ENCODE results near the gene ATP2B2.

Gene ATP2B2

DNA sequence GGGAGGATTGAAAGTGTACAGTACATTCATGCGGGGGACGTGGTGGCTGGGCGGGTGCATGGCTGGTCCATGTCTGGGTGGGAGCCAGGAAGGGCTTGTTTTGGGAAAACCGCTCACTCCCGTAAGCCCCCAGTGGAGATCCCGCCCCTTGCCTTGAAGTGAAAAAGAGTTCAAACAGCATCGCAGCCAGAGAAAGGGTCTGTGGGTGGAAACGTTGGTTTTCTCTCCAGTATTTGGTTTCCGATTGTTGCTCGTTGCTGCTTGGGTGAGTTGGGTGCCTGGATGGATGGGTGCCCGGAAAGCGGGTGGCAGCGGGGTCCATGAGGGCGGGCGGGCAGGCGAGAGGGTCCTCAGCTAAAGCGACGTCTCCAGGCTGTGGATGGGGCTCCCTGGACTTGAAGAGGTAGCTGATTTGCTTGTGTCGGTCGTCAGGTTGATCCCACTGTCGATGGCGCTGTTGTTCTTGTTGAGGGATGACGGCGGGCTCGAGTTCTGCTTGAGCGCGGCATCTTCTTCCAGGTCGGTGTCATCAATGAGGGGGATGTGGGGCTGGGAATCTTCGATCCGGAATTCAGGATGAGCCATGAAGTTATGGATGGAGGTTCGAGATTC is 176.8 kb downstream of the ATP2B2 start:
- H3K9ac ChIP-seq (ENCODE audit: low read depth, low read length, poor library complexity, severe bottlenecking) = no peak overlapping the region
- no peak overlapping the region for H3K4me3 ChIP-seq (ENCODE audit: low read length, poor library complexity, severe bottlenecking)
- H3K27me3 ChIP-seq (ENCODE audit: insufficient read depth, low read length, poor library complexity, severe bottlenecking) = no peaks in the 10 kb centered on the region
- H3K9me2 ChIP-seq (replicated peaks; ENCODE audit: low read depth, low read length) = no peaks in the 10 kb centered on the region
- H2AFZ ChIP-seq (ENCODE audit: low read length) = no peak overlapping the region
- no peak overlapping the region for H3K4me2 ChIP-seq (ENCODE audit: low read depth, low read length, poor library complexity, severe bottlenecking)
- no peaks in the 10 kb centered on the region for H3K36me3 ChIP-seq (ENCODE audit: insufficient read depth, low read length)
- no peak for TF ChIP-seq EZH2phosphoT487 (IDR thresholded peaks at IDR 0.05; ENCODE audit: borderline replicate concordance)
- TF ChIP-seq, protein P1, sequence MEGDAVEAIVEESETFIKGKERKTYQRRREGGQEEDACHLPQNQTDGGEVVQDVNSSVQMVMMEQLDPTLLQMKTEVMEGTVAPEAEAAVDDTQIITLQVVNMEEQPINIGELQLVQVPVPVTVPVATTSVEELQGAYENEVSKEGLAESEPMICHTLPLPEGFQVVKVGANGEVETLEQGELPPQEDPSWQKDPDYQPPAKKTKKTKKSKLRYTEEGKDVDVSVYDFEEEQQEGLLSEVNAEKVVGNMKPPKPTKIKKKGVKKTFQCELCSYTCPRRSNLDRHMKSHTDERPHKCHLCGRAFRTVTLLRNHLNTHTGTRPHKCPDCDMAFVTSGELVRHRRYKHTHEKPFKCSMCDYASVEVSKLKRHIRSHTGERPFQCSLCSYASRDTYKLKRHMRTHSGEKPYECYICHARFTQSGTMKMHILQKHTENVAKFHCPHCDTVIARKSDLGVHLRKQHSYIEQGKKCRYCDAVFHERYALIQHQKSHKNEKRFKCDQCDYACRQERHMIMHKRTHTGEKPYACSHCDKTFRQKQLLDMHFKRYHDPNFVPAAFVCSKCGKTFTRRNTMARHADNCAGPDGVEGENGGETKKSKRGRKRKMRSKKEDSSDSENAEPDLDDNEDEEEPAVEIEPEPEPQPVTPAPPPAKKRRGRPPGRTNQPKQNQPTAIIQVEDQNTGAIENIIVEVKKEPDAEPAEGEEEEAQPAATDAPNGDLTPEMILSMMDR (conservative IDR thresholded peaks at IDR 0.05; ENCODE audit: low read length) = no peak
- H4K20me1 ChIP-seq (ENCODE audit: insufficient read depth, low read length, poor library complexity, severe bottlenecking) = no peaks in the 10 kb centered on the region
- peaks cover 5% of the 10 kb centered on the region for H3K4me1 ChIP-seq (ENCODE audit: insufficient read depth, low read length, poor library complexity, severe bottlenecking)
- H3F3A ChIP-seq (ENCODE audit: low read depth) = no peaks in the 10 kb centered on the region
- no peaks in the 10 kb centered on the region for H3K79me2 ChIP-seq (ENCODE audit: insufficient read depth, low read length)
- no peaks in the 10 kb centered on the region for H3K9me3 ChIP-seq (ENCODE audit: insufficient read depth, low read depth, low read length)

DNA sequence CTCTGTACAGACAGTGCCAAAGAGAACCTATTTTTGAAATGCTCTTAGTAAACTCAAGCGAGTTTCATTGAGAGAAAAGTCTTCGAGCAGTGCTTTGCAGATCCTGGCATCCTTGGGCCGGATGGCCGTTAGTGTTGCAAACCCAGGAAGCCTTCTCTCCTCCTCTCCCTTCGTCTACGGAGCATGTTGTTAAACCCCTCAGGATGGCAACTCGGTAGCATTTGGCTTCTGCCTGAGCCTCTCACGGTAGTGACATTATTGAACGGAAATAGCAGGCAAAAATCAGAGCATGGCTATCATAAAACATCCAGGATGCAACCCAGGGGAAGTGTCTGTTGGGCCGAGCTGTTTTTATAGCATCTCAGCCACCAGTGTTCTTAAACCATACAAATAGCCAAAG is 177.8 kb downstream of the ATP2B2 start:
- no peaks in the 10 kb centered on the region for H3K79me2 ChIP-seq (ENCODE audit: insufficient read depth, low read length)
- no peak overlapping the region for H3K4me2 ChIP-seq (ENCODE audit: low read depth, low read length, poor library complexity, severe bottlenecking)
- H3K9ac ChIP-seq (ENCODE audit: low read depth, low read length, poor library complexity, severe bottlenecking) = no peak overlapping the region
- H3K36me3 ChIP-seq (ENCODE audit: insufficient read depth, low read length) = no peaks in the 10 kb centered on the region
- H3K27me3 ChIP-seq (ENCODE audit: insufficient read depth, low read length, poor library complexity, severe bottlenecking) = no peaks in the 10 kb centered on the region
- no peaks in the 10 kb centered on the region for H3F3A ChIP-seq (ENCODE audit: low read depth)
- no peaks in the 10 kb centered on the region for H3K9me3 ChIP-seq (ENCODE audit: insufficient read depth, low read depth, low read length)
- no peaks in the 10 kb centered on the region for H3K9me2 ChIP-seq (replicated peaks; ENCODE audit: low read depth, low read length)
- H3K4me1 ChIP-seq (ENCODE audit: insufficient read depth, low read length, poor library complexity, severe bottlenecking) = no peaks in the 10 kb centered on the region
- no peak for TF ChIP-seq EZH2phosphoT487 (IDR thresholded peaks at IDR 0.05; ENCODE audit: borderline replicate concordance)
- TF ChIP-seq, protein P1 (conservative IDR thresholded peaks at IDR 0.05; ENCODE audit: low read length) = no peak
- no peaks in the 10 kb centered on the region for H4K20me1 ChIP-seq (ENCODE audit: insufficient read depth, low read length, poor library complexity, severe bottlenecking)
- H3K4me3 ChIP-seq (ENCODE audit: low read length, poor library complexity, severe bottlenecking) = no peak overlapping the region
- no peak overlapping the region for H2AFZ ChIP-seq (ENCODE audit: low read length)

DNA sequence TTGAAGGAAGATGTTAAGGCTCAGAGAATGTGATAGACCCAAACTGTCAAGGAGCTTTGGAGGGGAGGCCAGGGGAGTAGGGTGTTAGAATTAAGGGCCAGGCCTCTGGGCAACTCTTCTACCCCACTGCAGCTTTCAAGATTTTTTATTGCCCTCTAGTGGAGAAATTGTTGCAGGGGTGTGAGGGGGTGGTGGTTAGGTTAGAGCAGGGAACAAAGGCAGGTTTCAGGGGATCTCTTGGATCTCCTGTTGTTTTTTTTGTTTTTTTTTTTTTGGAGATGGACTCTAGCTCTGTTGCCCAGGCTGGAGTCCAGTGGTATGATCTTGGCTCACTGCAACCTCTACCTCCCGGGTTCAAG is 183.1 kb downstream of the ATP2B2 start:
- H3K27me3 ChIP-seq (ENCODE audit: insufficient read depth, low read length, poor library complexity, severe bottlenecking) = no peaks in the 10 kb centered on the region
- H4K20me1 ChIP-seq (ENCODE audit: insufficient read depth, low read length, poor library complexity, severe bottlenecking) = peaks cover 19% of the 10 kb centered on the region
- no peak overlapping the region for H2AFZ ChIP-seq (ENCODE audit: low read length)
- H3K79me2 ChIP-seq (ENCODE audit: insufficient read depth, low read length) = peaks cover 35% of the 10 kb centered on the region
- H3K9me2 ChIP-seq (replicated peaks; ENCODE audit: low read depth, low read length) = no peaks in the 10 kb centered on the region
- TF ChIP-seq, protein P1 (conservative IDR thresholded peaks at IDR 0.05; ENCODE audit: low read length) = peak; percentile 72
- no peak for TF ChIP-seq EZH2phosphoT487 (IDR thresholded peaks at IDR 0.05; ENCODE audit: borderline replicate concordance)
- no peak overlapping the region for H3K9ac ChIP-seq (ENCODE audit: low read depth, low read length, poor library complexity, severe bottlenecking)
- no peaks in the 10 kb centered on the region for H3K9me3 ChIP-seq (ENCODE audit: insufficient read depth, low read depth, low read length)
- peaks cover 8% of the 10 kb centered on the region for H3K4me1 ChIP-seq (ENCODE audit: insufficient read depth, low read length, poor library complexity, severe bottlenecking)
- H3K4me2 ChIP-seq (ENCODE audit: low read depth, low read length, poor library complexity, severe bottlenecking) = no peak overlapping the region
- no peak overlapping the region for H3K4me3 ChIP-seq (ENCODE audit: low read length, poor library complexity, severe bottlenecking)
- no peaks in the 10 kb centered on the region for H3F3A ChIP-seq (ENCODE audit: low read depth)
- H3K36me3 ChIP-seq (ENCODE audit: insufficient read depth, low read length) = peaks cover 10% of the 10 kb centered on the region; the same call in 1 of the 2 replicates

Data from Loucy (cell line).